ENCODE measurements around the gene ENHO.

GRCh38 chr9:34508951-34509350, 13.8 kb downstream of the ENHO start:
- TF ChIP-seq CTCF (IDR thresholded peaks at IDR 0.05) (no peak), POLR2AphosphoS5 (IDR thresholded peaks at IDR 0.05; ENCODE audit: insufficient read depth in 1 of 2, low read depth in 1 of 2) (no peak), POLR2A (IDR thresholded peaks at IDR 0.05) (no peak)

All from vagina (tissue), 2 donors.